SU-DHL-6 (cell line): ENCODE data around the gene APOC3.

Experiments used
- H2AFZ ChIP-seq: fragments of 200-600 bp; sonication (generic); 2 replicates; pipeline ENCODE4 v1.6.1; 2014; ENCODE audit warnings: low read depth, mild to moderate bottlenecking, moderate library complexity, mixed read lengths, antibody characterized with exemption, low read length; ENCODE audit not compliant: severe bottlenecking
- H3F3A ChIP-seq: fragments of 200-600 bp; shearing (Covaris generic); 2 replicates; pipeline ENCODE4 v1.6.0; 2016; ENCODE audit warnings: antibody characterized with exemption, mild to moderate bottlenecking; ENCODE audit not compliant: insufficient read depth
- H3K27ac ChIP-seq: fragments of 200-600 bp; sonication (generic); 2 replicates; pipeline ENCODE4 v1.5.1; 2016; ENCODE audit warnings: low read depth, mild to moderate bottlenecking, low read length, moderate library complexity, mixed read lengths
- H3K27me3 ChIP-seq: fragments of 200-600 bp; sonication (generic), shearing (Covaris generic); 2 replicates; pipeline ENCODE4 v1.6.0; 2014; ENCODE audit warnings: mild to moderate bottlenecking, low read length
- H3K36me3 ChIP-seq: fragments of 200-600 bp; sonication (generic); 2 replicates; pipeline ENCODE4 v1.6.1; 2014; ENCODE audit warnings: mild to moderate bottlenecking, low read length, mixed read lengths
- H3K4me2 ChIP-seq: fragments of 300-600, 200-600 bp; shearing (Covaris generic), sonication (generic); 2 replicates; pipeline ENCODE4 v1.6.0; 2014; ENCODE audit warnings: low read length, low read depth, mild to moderate bottlenecking; ENCODE audit not compliant: poor library complexity, severe bottlenecking
- H3K4me3 ChIP-seq: fragments of 200-600 bp; sonication (generic); 2 replicates; pipeline ENCODE4 v1.5.1; 2014; ENCODE audit warnings: antibody characterized with exemption, low read length, mild to moderate bottlenecking, mixed read lengths; ENCODE audit not compliant: insufficient read depth, poor library complexity, severe bottlenecking
- H3K79me2 ChIP-seq: fragments of 200-600 bp; sonication (generic); 2 replicates; pipeline ENCODE4 v1.6.1; 2014; ENCODE audit warnings: mild to moderate bottlenecking, low read length, moderate library complexity; ENCODE audit not compliant: insufficient read depth
- H3K9ac ChIP-seq: fragments of 200-600 bp; sonication (generic); 2 replicates; pipeline ENCODE4 v1.7.0; 2014; ENCODE audit warnings: mild to moderate bottlenecking, low read length
- H3K9me2 ChIP-seq: fragments of 200-600 bp; sonication (generic); replicated peaks from 2 replicates; pipeline ENCODE4 v1.6.1; 2014; ENCODE audit warnings: low read length; ENCODE audit not compliant: insufficient read depth
- H3K9me3 ChIP-seq: fragments of 200-600 bp; sonication (generic); 2 replicates; pipeline ENCODE4 v1.6.1; 2014; ENCODE audit warnings: low read length, mixed read lengths; ENCODE audit not compliant: insufficient read depth
- H4K20me1 ChIP-seq: fragments of 200-600 bp; sonication (generic); 2 replicates; pipeline ENCODE4 v1.6.1; 2014; ENCODE audit warnings: low read depth, mild to moderate bottlenecking, antibody characterized with exemption, low read length, moderate library complexity, mixed read lengths
- CTCF ChIP-seq: fragments of 200-600 bp; sonication (generic); IDR thresholded peaks from one replicate; pipeline ENCODE4 v1.5.1; 2017; ENCODE audit warnings: antibody characterized with exemption, mild to moderate bottlenecking, low read length, moderate library complexity; ENCODE audit not compliant: insufficient read depth, poor library complexity, severe bottlenecking
- EZH2phosphoT487 ChIP-seq: fragments of 200-600 bp; sonication (generic), shearing (Covaris generic); conservative IDR thresholded peaks from 2 replicates; pipeline ENCODE4 v1.6.1; 2018; ENCODE audit warnings: mild to moderate bottlenecking, antibody characterized with exemption, low read length, moderate library complexity, mixed read lengths

Gene APOC3

GRCh38 chr11:116796548-116796947, 33.2 kb upstream of the APOC3 start:
- TF ChIP-seq EZH2phosphoT487 (no peak), CTCF (no peak)
- Histone ChIP-seq H3K9ac (no peak overlapping the region), H3K9me2 (no peaks in the 10 kb centered on the region), H3K4me3 (no peak overlapping the region), H3K27me3 (no peaks in the 10 kb centered on the region), H3K27ac (no peak overlapping the region), H3K36me3 (no peaks in the 10 kb centered on the region), H4K20me1 (no peaks in the 10 kb centered on the region), H3K9me3 (no peaks in the 10 kb centered on the region), H2AFZ (no peak overlapping the region), H3K4me2 (no peak overlapping the region), H3K79me2 (no peaks in the 10 kb centered on the region), H3F3A (no peaks in the 10 kb centered on the region)

- Histone ChIP-seq H3K36me3 (no peaks in the 10 kb centered on the region), H3K27me3 (no peaks in the 10 kb centered on the region), H3K27ac (no peak overlapping the region), H2AFZ (no peak overlapping the region), H3K9me2 (no peaks in the 10 kb centered on the region), H4K20me1 (no peaks in the 10 kb centered on the region), H3K9ac (no peak overlapping the region), H3K4me3 (no peak overlapping the region), H3K4me2 (no peak overlapping the region), H3K9me3 (no peaks in the 10 kb centered on the region), H3K79me2 (no peaks in the 10 kb centered on the region), H3F3A (no peaks in the 10 kb centered on the region)
- no peak for TF ChIP-seq EZH2phosphoT487
- no peak for TF ChIP-seq CTCF
Measured at GRCh38 chr11:116797816-116798215, 31.9 kb upstream of the APOC3 start.

GRCh38 chr11:116798368-116798767, 31.3 kb upstream of the APOC3 start:
- no peaks in the 10 kb centered on the region for H3K36me3 ChIP-seq
- H3K27ac ChIP-seq, result no peak overlapping the region
- no peak overlapping the region for H3K9ac ChIP-seq
- H3K27me3 ChIP-seq, result no peaks in the 10 kb centered on the region
- no peak overlapping the region for H2AFZ ChIP-seq
- no peak overlapping the region for H3K4me3 ChIP-seq
- H3K9me2 ChIP-seq, result no peaks in the 10 kb centered on the region
- H3F3A ChIP-seq, result no peaks in the 10 kb centered on the region
- H3K4me2 ChIP-seq, result no peak overlapping the region
- H3K9me3 ChIP-seq, result no peaks in the 10 kb centered on the region
- TF ChIP-seq EZH2phosphoT487, result no peak
- TF ChIP-seq CTCF, result no peak
- no peaks in the 10 kb centered on the region for H4K20me1 ChIP-seq
- H3K79me2 ChIP-seq, result no peaks in the 10 kb centered on the region
